ENCODE data around the gene TESK2.

- no peak for TF ChIP-seq CTCF (IDR thresholded peaks at IDR 0.05)
- TF ChIP-seq POLR2A (IDR thresholded peaks at IDR 0.05): no peak
These were observed 85.3 kb downstream of the TESK2 start for GRCh38 chr1:45405636-45406035.

All from Peyer's patch (tissue), 4 donors.